ENCODE data around the gene KMT2E. TPM values are rescaled to one million over a fixed set of nuclear protein-coding genes. Genes with fewer than 3 reads are reported as not detected.

KMT2E gene
- polyA plus RNA-seq, 2 of the 4 experiments (the other 2 are of a cell fraction) = 9.4 to 23.4 TPM

DNA sequence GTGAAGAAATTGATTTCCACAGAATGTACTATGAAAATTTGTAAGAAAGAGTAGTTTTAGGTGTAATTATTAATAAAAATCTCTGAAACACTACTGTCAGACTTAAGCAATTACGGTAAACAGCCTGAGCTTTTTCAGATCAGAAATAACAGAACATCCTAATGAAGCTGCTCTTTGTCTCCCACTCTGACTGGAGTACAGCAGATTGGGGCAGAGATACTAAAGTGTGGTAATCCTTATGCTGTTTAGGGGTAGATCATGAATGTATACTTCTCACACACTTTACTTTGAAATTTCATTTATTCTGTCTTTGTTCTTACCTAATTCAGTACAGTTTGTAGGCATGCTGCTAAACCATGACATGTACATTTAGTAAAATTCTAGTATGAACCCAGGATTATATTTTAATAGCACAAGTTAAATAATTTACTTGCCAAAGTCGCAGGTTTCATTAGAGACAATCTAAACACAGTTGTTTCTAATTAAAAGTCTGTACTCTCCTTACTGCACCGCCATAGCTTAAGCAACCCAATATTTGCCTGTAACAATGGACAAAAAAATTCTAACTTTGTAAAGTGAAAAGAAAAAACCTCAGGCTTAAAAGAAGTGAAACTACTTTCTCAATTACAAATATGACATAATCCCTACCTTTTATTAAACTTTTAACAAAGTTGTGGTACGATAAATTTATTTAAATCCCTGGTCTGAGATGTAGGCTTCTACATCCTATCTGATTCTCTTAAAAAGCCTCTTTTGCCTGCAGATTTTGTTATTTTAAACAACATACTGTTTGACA is 88.8 kb downstream of the KMT2E start (continued):
- TF ChIP-seq HOXA7 (CRISPR knock-in tag; IDR thresholded peaks at IDR 0.05) = no peak

DNA sequence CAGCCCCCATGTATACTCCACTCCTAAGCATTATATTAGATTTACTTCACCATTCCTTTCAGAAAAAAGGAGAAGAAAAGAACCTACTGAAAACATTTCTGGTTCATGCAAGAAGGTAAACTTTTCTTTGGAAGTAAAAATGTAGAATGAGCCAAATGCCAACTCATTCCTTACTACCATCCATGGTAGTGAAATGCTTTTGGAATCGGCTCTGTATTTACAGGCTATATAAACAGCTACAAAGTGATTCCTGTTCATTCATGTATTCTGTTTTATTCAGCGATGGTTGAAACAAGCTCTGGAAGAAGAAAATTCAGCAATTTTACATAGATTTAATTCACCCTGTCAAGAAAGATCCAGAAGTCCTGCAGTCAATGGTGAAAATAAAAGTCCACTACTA is 91.6 kb downstream of the KMT2E start:
- WGBS (ENCODE audit: missing lambda C conversion rate) = 86% methylated on average over 2 of the region's 2 CpGs
- H3K9me3 ChIP-seq = no peaks in the 10 kb centered on the region
- H3K4me3 ChIP-seq = no peak overlapping the region
- DNase-seq (ENCODE audit: low read depth in 1 of 2, low spot score in 1 of 2) (no peak), ATAC-seq (no peak), FAIRE-seq (no peak)
- H3K4me1 ChIP-seq = peaks cover 5% of the 10 kb centered on the region; the same call in 1 of the 3 replicates
- TF ChIP-seq ZSCAN20 (CRISPR knock-in tag; IDR thresholded peaks at IDR 0.05) (no peak), CHD2 (IDR thresholded peaks at IDR 0.05; ENCODE audit: low read length, partially characterized antibody) (no peak), CBX8 (IDR thresholded peaks at IDR 0.05) (no peak), GATA3 (IDR thresholded peaks at IDR 0.05; ENCODE audit: borderline replicate concordance) (no peak), HDAC2 (IDR thresholded peaks at IDR 0.05) (no peak), ZNF302 (CRISPR knock-in tag; IDR thresholded peaks at IDR 0.05) (no peak), MYC (IDR thresholded peaks at IDR 0.05; ENCODE audit: borderline replicate concordance, low read length) (no peak), TFCP2L1 (CRISPR knock-in tag; IDR thresholded peaks at IDR 0.05) (no peak), KDM5A (IDR thresholded peaks at IDR 0.05) (no peak), PHF8 (IDR thresholded peaks at IDR 0.05; ENCODE audit: borderline replicate concordance, low read depth) (no peak), CHD4 (IDR thresholded peaks at IDR 0.05; ENCODE audit: borderline replicate concordance) (no peak), ESRRA (IDR thresholded peaks at IDR 0.05; ENCODE audit: borderline replicate concordance, low read length) (no peak), JUN (IDR thresholded peaks at IDR 0.05) (no peak), FOSL2 (IDR thresholded peaks at IDR 0.05) (no peak), FOSL2 (CRISPR knock-in tag; IDR thresholded peaks at IDR 0.05) (no peak), RARB (CRISPR knock-in tag; IDR thresholded peaks at IDR 0.05) (no peak)
- TF ChIP-seq, protein P1, sequence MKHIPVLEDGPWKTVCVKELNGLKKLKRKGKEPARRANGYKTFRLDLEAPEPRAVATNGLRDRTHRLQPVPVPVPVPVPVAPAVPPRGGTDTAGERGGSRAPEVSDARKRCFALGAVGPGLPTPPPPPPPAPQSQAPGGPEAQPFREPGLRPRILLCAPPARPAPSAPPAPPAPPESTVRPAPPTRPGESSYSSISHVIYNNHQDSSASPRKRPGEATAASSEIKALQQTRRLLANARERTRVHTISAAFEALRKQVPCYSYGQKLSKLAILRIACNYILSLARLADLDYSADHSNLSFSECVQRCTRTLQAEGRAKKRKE (CRISPR knock-in tag; IDR thresholded peaks at IDR 0.05; ENCODE audit: low read depth) = no peak
- no peak overlapping the region for H3K4me2 ChIP-seq
- no peak overlapping the region for H3K27ac ChIP-seq
- ChIA-PET CTCF (interaction anchor here (1.0 kb wide), 1 partner anchor 39 kb away, joined by 3 read pairs; no protein-coding TSS in a partner anchor), POLR2A (no interaction called here)

DNA sequence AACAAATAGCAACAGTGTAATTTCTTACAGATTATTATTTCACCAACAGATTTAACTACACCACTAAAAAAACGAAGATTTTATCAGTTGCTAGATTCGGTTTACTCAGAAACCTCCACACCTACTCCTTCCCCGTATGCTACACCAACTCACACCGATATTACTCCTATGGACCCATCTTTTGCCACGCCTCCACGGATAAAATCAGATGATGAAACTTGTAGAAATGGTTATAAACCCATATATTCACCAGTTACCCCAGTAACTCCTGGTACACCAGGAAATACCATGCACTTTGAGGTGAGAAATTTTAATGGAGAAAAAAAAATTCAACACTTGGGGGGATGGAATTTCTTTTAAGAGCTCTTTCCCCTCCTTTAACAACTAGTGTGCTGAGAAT is 92.5 kb downstream of the KMT2E start:
- 92% methylated on average over 6 of the region's 6 CpGs for WGBS (ENCODE audit: missing lambda C conversion rate)
- no peak overlapping the region for H3K4me2 ChIP-seq
- no peak overlapping the region for H3K4me3 ChIP-seq
- ChIA-PET CTCF (interaction anchor here (1.0 kb wide), 1 partner anchor 38 kb away, joined by 3 read pairs; no protein-coding TSS in a partner anchor), POLR2A (no interaction called here)
- ATAC-seq (no peak; a peak in 1 of 6 replicates), FAIRE-seq (no peak), DNase-seq (ENCODE audit: low read depth in 1 of 2, low spot score in 1 of 2) (no peak)
- no peak for TF ChIP-seq SMC3 (IDR thresholded peaks at IDR 0.05)
- TF ChIP-seq, protein P2, sequence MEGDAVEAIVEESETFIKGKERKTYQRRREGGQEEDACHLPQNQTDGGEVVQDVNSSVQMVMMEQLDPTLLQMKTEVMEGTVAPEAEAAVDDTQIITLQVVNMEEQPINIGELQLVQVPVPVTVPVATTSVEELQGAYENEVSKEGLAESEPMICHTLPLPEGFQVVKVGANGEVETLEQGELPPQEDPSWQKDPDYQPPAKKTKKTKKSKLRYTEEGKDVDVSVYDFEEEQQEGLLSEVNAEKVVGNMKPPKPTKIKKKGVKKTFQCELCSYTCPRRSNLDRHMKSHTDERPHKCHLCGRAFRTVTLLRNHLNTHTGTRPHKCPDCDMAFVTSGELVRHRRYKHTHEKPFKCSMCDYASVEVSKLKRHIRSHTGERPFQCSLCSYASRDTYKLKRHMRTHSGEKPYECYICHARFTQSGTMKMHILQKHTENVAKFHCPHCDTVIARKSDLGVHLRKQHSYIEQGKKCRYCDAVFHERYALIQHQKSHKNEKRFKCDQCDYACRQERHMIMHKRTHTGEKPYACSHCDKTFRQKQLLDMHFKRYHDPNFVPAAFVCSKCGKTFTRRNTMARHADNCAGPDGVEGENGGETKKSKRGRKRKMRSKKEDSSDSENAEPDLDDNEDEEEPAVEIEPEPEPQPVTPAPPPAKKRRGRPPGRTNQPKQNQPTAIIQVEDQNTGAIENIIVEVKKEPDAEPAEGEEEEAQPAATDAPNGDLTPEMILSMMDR (IDR thresholded peaks at IDR 0.05) = no peak
- no peak for TF ChIP-seq CHD2 (IDR thresholded peaks at IDR 0.05; ENCODE audit: low read length, partially characterized antibody)
- TF ChIP-seq GATA3 (IDR thresholded peaks at IDR 0.05; ENCODE audit: borderline replicate concordance) = no peak
- TF ChIP-seq, protein P3, sequence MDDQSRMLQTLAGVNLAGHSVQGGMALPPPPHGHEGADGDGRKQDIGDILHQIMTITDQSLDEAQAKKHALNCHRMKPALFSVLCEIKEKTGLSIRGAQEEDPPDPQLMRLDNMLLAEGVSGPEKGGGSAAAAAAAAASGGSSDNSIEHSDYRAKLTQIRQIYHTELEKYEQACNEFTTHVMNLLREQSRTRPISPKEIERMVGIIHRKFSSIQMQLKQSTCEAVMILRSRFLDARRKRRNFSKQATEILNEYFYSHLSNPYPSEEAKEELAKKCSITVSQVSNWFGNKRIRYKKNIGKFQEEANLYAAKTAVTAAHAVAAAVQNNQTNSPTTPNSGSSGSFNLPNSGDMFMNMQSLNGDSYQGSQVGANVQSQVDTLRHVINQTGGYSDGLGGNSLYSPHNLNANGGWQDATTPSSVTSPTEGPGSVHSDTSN (IDR thresholded peaks at IDR 0.05) = no peak
- TF ChIP-seq ZSCAN20 (CRISPR knock-in tag; IDR thresholded peaks at IDR 0.05) = no peak
- TF ChIP-seq PHF8 (IDR thresholded peaks at IDR 0.05; ENCODE audit: borderline replicate concordance, low read depth) = no peak
- H3K4me1 ChIP-seq = peaks cover 5% of the 10 kb centered on the region; the same call in 1 of the 3 replicates
- H3K9me3 ChIP-seq = no peaks in the 10 kb centered on the region
- H3K27ac ChIP-seq = no peak overlapping the region
